ENCODE measurements around the gene ATG10.
A peak's percentile ranks its signal among the peaks of the same experiment; 100 is the strongest.
"Not testable (repeated sequence)": the region's sequence is repeated elsewhere in the genome, so short reads cannot be mapped to it uniquely, and the experiment has no call there.

Gene ATG10

GRCh38 chr5:81958129-81958528 is 13.7 kb upstream of the ATG10 start:
- H3K36me3 ChIP-seq (ENCODE audit: control insufficient read depth, insufficient read depth, low read length); H3K9me3 ChIP-seq (ENCODE audit: control insufficient read depth, insufficient read depth, low read length); H3K9ac ChIP-seq (ENCODE audit: low read depth, low read length); H3K4me1 ChIP-seq (ENCODE audit: control insufficient read depth, insufficient read depth, low read length); H3K27me3 ChIP-seq (ENCODE audit: control insufficient read depth, insufficient read depth, low read length); H3K4me3 ChIP-seq (ENCODE audit: low read depth, low read length): not testable (repeated sequence)

GRCh38 chr5:81961651-81962440 is 10.0 kb upstream of the ATG10 start:
- no peaks in the 10 kb centered on the region for H3K36me3 ChIP-seq (ENCODE audit: control insufficient read depth, insufficient read depth, low read length)
- no peak overlapping the region for H3K4me3 ChIP-seq (ENCODE audit: low read depth, low read length)
- no peaks in the 10 kb centered on the region for H3K9me3 ChIP-seq (ENCODE audit: control insufficient read depth, insufficient read depth, low read length)
- no peaks in the 10 kb centered on the region for H3K27me3 ChIP-seq (ENCODE audit: control insufficient read depth, insufficient read depth, low read length)
- no peaks in the 10 kb centered on the region for H3K4me1 ChIP-seq (ENCODE audit: control insufficient read depth, insufficient read depth, low read length)
- no peak overlapping the region for H3K9ac ChIP-seq (ENCODE audit: low read depth, low read length)

GRCh38 chr5:81963544-81963943 is 8.3 kb upstream of the ATG10 start:
- Histone ChIP-seq H3K27me3 (ENCODE audit: control insufficient read depth, insufficient read depth, low read length) (no peaks in the 10 kb centered on the region), H3K4me1 (ENCODE audit: control insufficient read depth, insufficient read depth, low read length) (no peaks in the 10 kb centered on the region), H3K4me3 (ENCODE audit: low read depth, low read length) (no peak overlapping the region), H3K36me3 (ENCODE audit: control insufficient read depth, insufficient read depth, low read length) (no peaks in the 10 kb centered on the region), H3K9ac (ENCODE audit: low read depth, low read length) (no peak overlapping the region), H3K9me3 (ENCODE audit: control insufficient read depth, insufficient read depth, low read length) (no peaks in the 10 kb centered on the region)

- no peak overlapping the region for H3K4me3 ChIP-seq (ENCODE audit: low read depth, low read length)
- H3K9me3 ChIP-seq (ENCODE audit: control insufficient read depth, insufficient read depth, low read length): no peaks in the 10 kb centered on the region
- H3K36me3 ChIP-seq (ENCODE audit: control insufficient read depth, insufficient read depth, low read length): no peaks in the 10 kb centered on the region
- H3K9ac ChIP-seq (ENCODE audit: low read depth, low read length): no peak overlapping the region
- peaks cover 4% of the 10 kb centered on the region for H3K4me1 ChIP-seq (ENCODE audit: control insufficient read depth, insufficient read depth, low read length)
- H3K27me3 ChIP-seq (ENCODE audit: control insufficient read depth, insufficient read depth, low read length): no peaks in the 10 kb centered on the region
Observed at GRCh38 chr5:81965524-81965923, 6.3 kb upstream of the ATG10 start.

GRCh38 chr5:81969226-81969625 is 2.6 kb upstream of the ATG10 start:
- Histone ChIP-seq H3K4me1 (ENCODE audit: control insufficient read depth, insufficient read depth, low read length) (peaks cover 4% of the 10 kb centered on the region), H3K9me3 (ENCODE audit: control insufficient read depth, insufficient read depth, low read length) (no peaks in the 10 kb centered on the region), H3K36me3 (ENCODE audit: control insufficient read depth, insufficient read depth, low read length) (no peaks in the 10 kb centered on the region)

GRCh38 chr5:81969912-81970311 is 1.9 kb upstream of the ATG10 start:
- H3K36me3 ChIP-seq (ENCODE audit: control insufficient read depth, insufficient read depth, low read length): no peaks in the 10 kb centered on the region
- no peaks in the 10 kb centered on the region for H3K27me3 ChIP-seq (ENCODE audit: control insufficient read depth, insufficient read depth, low read length)
- no peaks in the 10 kb centered on the region for H3K9me3 ChIP-seq (ENCODE audit: control insufficient read depth, insufficient read depth, low read length)
- no peak overlapping the region for H3K9ac ChIP-seq (ENCODE audit: low read depth, low read length)
- peaks cover 4% of the 10 kb centered on the region for H3K4me1 ChIP-seq (ENCODE audit: control insufficient read depth, insufficient read depth, low read length)
- H3K4me3 ChIP-seq (ENCODE audit: low read depth, low read length): no peak overlapping the region

More at GRCh38 chr5:81969226-81969625, 2.6 kb upstream of the ATG10 start:
- Histone ChIP-seq H3K4me3 (ENCODE audit: low read depth, low read length) (no peak overlapping the region), H3K27me3 (ENCODE audit: control insufficient read depth, insufficient read depth, low read length) (no peaks in the 10 kb centered on the region), H3K9ac (ENCODE audit: low read depth, low read length) (no peak overlapping the region)

- Histone ChIP-seq H3K36me3 (ENCODE audit: control insufficient read depth, insufficient read depth, low read length) (no peaks in the 10 kb centered on the region), H3K9me3 (ENCODE audit: control insufficient read depth, insufficient read depth, low read length) (no peaks in the 10 kb centered on the region), H3K9ac (ENCODE audit: low read depth, low read length) (peak overlapping the region; percentile 13), H3K4me1 (ENCODE audit: control insufficient read depth, insufficient read depth, low read length) (peaks cover 4% of the 10 kb centered on the region), H3K27me3 (ENCODE audit: control insufficient read depth, insufficient read depth, low read length) (no peaks in the 10 kb centered on the region), H3K4me3 (ENCODE audit: low read depth, low read length) (peak overlapping the region; percentile 72)
Observed at GRCh38 chr5:81971111-81971711, 612 bp upstream of the ATG10 start.

GRCh38 chr5:81972492-81972783 is 615 bp downstream of the ATG10 start:
- no peaks in the 10 kb centered on the region for H3K9me3 ChIP-seq (ENCODE audit: control insufficient read depth, insufficient read depth, low read length)
- peak overlapping the region; percentile 73 for H3K4me3 ChIP-seq (ENCODE audit: low read depth, low read length)
- H3K9ac ChIP-seq (ENCODE audit: low read depth, low read length): peak overlapping the region; percentile 89
- peaks cover 4% of the 10 kb centered on the region for H3K4me1 ChIP-seq (ENCODE audit: control insufficient read depth, insufficient read depth, low read length)
- no peaks in the 10 kb centered on the region for H3K27me3 ChIP-seq (ENCODE audit: control insufficient read depth, insufficient read depth, low read length)
- H3K36me3 ChIP-seq (ENCODE audit: control insufficient read depth, insufficient read depth, low read length): no peaks in the 10 kb centered on the region

- Histone ChIP-seq H3K36me3 (ENCODE audit: control insufficient read depth, insufficient read depth, low read length) (peaks cover 2% of the 10 kb centered on the region), H3K9ac (ENCODE audit: low read depth, low read length) (no peak overlapping the region), H3K9me3 (ENCODE audit: control insufficient read depth, insufficient read depth, low read length) (peaks cover 2% of the 10 kb centered on the region), H3K4me1 (ENCODE audit: control insufficient read depth, insufficient read depth, low read length) (peaks cover 11% of the 10 kb centered on the region), H3K27me3 (ENCODE audit: control insufficient read depth, insufficient read depth, low read length) (no peaks in the 10 kb centered on the region), H3K4me3 (ENCODE audit: low read depth, low read length) (peak overlapping the region; percentile 15)
Observed at GRCh38 chr5:81980160-81980559, 8.3 kb downstream of the ATG10 start.

GRCh38 chr5:81980598-81981260 is 8.9 kb downstream of the ATG10 start:
- H3K27me3 ChIP-seq (ENCODE audit: control insufficient read depth, insufficient read depth, low read length): no peaks in the 10 kb centered on the region
- peaks cover 2% of the 10 kb centered on the region for H3K9me3 ChIP-seq (ENCODE audit: control insufficient read depth, insufficient read depth, low read length)
- peaks cover 2% of the 10 kb centered on the region for H3K36me3 ChIP-seq (ENCODE audit: control insufficient read depth, insufficient read depth, low read length)
- peak overlapping the region; percentile 15 for H3K4me3 ChIP-seq (ENCODE audit: low read depth, low read length)
- H3K9ac ChIP-seq (ENCODE audit: low read depth, low read length): peak overlapping the region; percentile 51
- H3K4me1 ChIP-seq (ENCODE audit: control insufficient read depth, insufficient read depth, low read length): peaks cover 11% of the 10 kb centered on the region

GRCh38 chr5:81982172-81982685 is 10.4 kb downstream of the ATG10 start:
- H3K9me3 ChIP-seq (ENCODE audit: control insufficient read depth, insufficient read depth, low read length); H3K36me3 ChIP-seq (ENCODE audit: control insufficient read depth, insufficient read depth, low read length); H3K9ac ChIP-seq (ENCODE audit: low read depth, low read length); H3K4me3 ChIP-seq (ENCODE audit: low read depth, low read length); H3K27me3 ChIP-seq (ENCODE audit: control insufficient read depth, insufficient read depth, low read length): not testable (repeated sequence)
- peaks cover 11% of the 10 kb centered on the region for H3K4me1 ChIP-seq (ENCODE audit: control insufficient read depth, insufficient read depth, low read length)

GRCh38 chr5:81983148-81983547 is 11.3 kb downstream of the ATG10 start:
- peaks cover 11% of the 10 kb centered on the region for H3K4me1 ChIP-seq (ENCODE audit: control insufficient read depth, insufficient read depth, low read length)
- H3K9ac ChIP-seq (ENCODE audit: low read depth, low read length); H3K4me3 ChIP-seq (ENCODE audit: low read depth, low read length); H3K36me3 ChIP-seq (ENCODE audit: control insufficient read depth, insufficient read depth, low read length); H3K9me3 ChIP-seq (ENCODE audit: control insufficient read depth, insufficient read depth, low read length); H3K27me3 ChIP-seq (ENCODE audit: control insufficient read depth, insufficient read depth, low read length): not testable (repeated sequence)
